Measurements from ENCODE around the gene SLC1A5.

GRCh38 chr19:46802152-46802551 is 13.8 kb upstream of the SLC1A5 start:
- TF ChIP-seq POLR2AphosphoS5 (IDR thresholded peaks at IDR 0.05; ENCODE audit: low read depth, low read length), result no peak
- no peak for TF ChIP-seq TAF1 (IDR thresholded peaks at IDR 0.05; ENCODE audit: borderline replicate concordance, low read depth, low read length)
